ENCODE data around the gene PCDHA5. TPM values are rescaled to one million over a fixed set of nuclear protein-coding genes. Genes with fewer than 3 reads are reported as not detected.
"Not testable (repeated sequence)": the region's sequence is repeated elsewhere in the genome, so short reads cannot be mapped to it uniquely, and the experiment has no call there.

Gene PCDHA5
- total RNA-seq, 4 donors from 2014 or later: 0.31 to 0.47 (median 0.46) TPM; not detected in 1

- TF ChIP-seq CTCF (IDR thresholded peaks at IDR 0.05): no peak
- DNase-seq (ENCODE audit: low spot score): no peak
- ATAC-seq (ENCODE audit: low FRiP score): no peak
These were observed 6.9 kb downstream of the PCDHA5 start for GRCh38 chr5:140828362-140828737.

- DNase-seq (ENCODE audit: low spot score); ATAC-seq (ENCODE audit: low FRiP score): not testable (repeated sequence)
These were observed 8.4 kb downstream of the PCDHA5 start for GRCh38 chr5:140829511-140830501.

GRCh38 chr5:140833993-140834392, 12.6 kb downstream of the PCDHA5 start, which contains the start of gene PCDHA7:
Gene PCDHA7, plus strand, starts transcription at chr5:140834269. Its CDS starts 115 bp downstream, at chr5:140834384.
- DNase-seq (ENCODE audit: low spot score) (no peak), ATAC-seq (ENCODE audit: low FRiP score) (no peak)
- no peak for TF ChIP-seq CTCF (IDR thresholded peaks at IDR 0.05)

- ATAC-seq (ENCODE audit: low FRiP score); DNase-seq (ENCODE audit: low spot score): not testable (repeated sequence)
These were observed 13.1 kb downstream of the PCDHA5 start for GRCh38 chr5:140834439-140835008.

GRCh38 chr5:140835622-140836510, 14.5 kb downstream of the PCDHA5 start:
- TF ChIP-seq CTCF (IDR thresholded peaks at IDR 0.05): no peak
- ATAC-seq (ENCODE audit: low FRiP score): no peak
- DNase-seq (ENCODE audit: low spot score): no peak

- ATAC-seq (ENCODE audit: low FRiP score) (no peak), DNase-seq (ENCODE audit: low spot score) (no peak)
- no peak for TF ChIP-seq CTCF (IDR thresholded peaks at IDR 0.05)
These were observed 19.9 kb downstream of the PCDHA5 start, which contains the start of gene PCDHA8 for GRCh38 chr5:140840978-140841962. Gene PCDHA8, plus strand, starts transcription at chr5:140841187. Its CDS starts 135 bp downstream, at chr5:140841322.
